Stimulated activated CD8-positive, alpha-beta memory T cell treated with anti-CD3 and anti-CD28 coated beads, Interleukin-4, amount 100 ng/mL, for 48 hours (primary cell): ENCODE measurements around the gene ACTG2.
"Not testable (repeated sequence)": the region's sequence is repeated elsewhere in the genome, so short reads cannot be mapped to it uniquely, and the experiment has no call there.

Experiments used
- DNase-seq: peaks from one replicate; pipeline ENCODE4 v3.0.0-alpha.2; 2020

Gene ACTG2

DNA sequence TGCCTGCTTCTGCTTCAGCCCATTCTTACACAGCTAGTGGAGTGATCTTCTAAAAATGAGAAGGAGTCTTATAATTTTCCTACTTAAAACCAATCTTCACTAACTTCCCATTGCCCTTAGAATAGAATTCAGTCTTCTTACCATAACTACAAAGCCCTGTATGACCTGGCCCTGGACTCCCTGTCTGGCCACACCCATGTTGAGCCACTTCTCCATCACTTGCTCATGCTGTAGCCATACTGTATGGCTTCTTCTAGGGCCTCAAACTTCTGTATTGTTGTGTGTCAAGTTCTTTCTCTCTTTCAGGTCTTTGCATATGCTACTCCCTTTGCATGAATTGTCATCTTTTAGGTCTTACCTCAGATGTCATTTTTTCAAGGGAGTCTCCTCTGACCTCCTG, 45.1 kb downstream of the ACTG2 start:
- no peak for DNase-seq

DNA sequence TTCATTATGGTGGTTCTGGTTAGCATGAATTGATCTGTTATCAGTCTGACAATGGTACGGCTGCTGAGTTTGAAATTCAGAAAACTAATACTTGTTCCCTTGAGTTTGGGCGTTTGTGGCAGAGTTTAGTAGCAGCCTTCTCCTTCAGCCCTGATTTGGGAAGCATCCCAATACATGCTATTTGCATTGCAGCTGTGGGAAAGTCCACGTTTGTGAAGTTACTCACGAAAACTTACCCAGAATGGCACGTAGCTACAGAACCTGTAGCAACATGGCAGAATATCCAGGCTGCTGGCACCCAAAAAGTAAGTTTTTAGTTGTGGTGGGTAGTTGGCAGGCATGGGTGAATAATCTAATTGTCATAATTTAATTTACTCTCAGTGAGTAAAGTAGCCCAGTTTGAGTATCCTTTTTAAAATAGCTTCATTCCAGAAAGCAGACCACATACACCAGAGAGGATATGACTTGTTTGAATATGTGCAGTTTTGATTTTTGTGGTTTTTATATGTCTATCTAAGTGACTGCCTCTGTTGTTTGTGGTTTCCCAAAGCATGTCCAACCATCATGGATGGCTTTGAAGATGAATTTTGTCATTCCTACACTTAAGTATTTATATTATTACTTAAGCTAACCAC, 46.0 kb downstream of the ACTG2 start:
- DNase-seq: no peak

DNA sequence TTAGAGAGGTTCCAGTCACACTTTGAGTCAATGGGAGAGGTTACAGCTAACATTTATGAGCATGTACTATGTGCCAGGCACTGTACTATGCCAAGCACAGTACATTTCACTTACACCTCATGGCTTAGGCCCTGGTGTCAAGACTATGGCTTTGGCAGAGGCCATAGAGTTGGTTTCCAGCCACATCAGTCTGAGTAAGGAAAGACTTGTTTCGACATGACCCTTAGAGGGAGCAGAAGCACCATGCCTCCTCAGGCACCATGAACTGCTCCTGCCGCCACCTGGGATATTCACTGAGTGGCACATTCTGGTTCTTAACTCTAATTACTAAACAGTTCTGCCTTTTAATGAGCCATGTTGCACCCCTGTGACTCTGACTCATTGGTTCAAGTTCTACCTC, 46.6 kb downstream of the ACTG2 start:
- peak; percentile 41 for DNase-seq

DNA sequence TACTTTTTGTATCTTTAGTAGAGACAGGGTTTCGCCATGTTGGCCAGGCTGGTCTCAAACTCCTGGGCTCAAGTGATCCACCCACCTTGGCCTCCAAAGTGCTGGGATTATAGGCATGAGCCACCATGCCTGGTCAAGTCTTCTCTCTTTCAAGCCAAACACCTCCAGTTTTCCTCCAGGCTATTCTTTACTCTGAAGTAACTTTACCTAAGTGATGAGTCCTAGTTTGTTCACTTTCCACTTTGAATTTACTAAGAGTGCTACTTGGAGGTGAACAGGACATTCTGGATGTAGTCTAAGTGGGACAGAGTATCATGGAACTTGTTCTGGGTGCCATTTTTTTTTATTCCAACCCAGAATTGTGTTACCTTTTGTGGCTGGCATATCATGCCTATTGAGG, 47.3 kb downstream of the ACTG2 start:
- DNase-seq: not testable (repeated sequence)

DNA sequence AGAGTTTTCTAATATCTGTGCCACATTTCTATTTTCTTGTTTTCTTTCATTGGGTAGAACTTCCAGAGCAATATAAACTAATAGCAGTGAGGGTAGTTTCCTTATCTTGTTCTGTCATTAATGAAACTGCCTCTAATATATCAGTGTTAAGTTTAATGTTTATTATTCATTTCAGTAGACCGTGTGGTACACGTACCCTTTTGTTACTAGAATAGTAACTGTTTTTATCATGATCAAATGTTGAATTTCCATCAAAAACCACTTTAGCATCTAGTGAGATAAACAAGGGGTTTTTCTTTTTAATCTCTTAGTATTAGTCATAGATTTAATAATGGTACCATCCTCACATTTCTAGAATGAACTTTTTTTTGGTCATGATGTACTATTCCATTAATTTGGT, 49.9 kb downstream of the ACTG2 start:
- no peak for DNase-seq

DNA sequence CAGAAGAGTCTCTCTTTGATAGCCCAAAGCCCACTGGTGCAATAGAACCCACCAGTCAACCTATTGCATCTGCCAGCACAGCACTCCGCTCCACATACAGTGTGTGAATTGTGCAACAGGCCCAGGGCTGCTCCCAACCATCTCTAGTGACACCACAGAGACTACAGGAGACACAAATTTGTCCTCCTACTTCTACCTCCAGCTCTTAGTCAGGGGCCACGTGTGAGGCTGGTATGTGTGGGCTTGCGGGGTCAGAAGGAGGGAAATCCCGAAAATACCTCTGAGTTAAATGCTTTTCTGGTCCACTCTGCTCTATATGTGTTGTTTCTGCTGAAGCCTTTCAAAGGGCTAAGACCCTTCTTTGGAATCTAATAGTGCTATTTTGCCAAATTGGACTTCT, 51.9 kb downstream of the ACTG2 start:
- DNase-seq: peak; percentile 63

DNA sequence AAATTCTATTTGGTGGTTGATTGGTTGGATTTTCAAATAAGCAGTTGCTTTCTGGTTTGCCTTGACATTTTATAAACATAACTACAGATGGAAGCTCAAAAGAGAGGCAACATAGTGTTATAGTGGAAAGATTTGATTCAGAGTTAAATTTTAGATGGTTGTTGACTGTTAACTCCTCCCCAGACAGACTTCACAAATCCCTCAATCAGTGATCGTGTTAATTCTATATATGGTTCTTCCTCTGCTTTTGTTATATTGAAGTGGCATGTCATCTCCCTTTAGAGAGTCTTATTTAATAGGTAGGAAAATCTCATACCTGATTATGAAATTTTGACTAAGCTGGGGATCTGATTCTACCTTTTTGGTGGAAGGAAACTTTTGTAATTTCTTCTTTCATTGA, 53.4 kb downstream of the ACTG2 start:
- DNase-seq: no peak

DNA sequence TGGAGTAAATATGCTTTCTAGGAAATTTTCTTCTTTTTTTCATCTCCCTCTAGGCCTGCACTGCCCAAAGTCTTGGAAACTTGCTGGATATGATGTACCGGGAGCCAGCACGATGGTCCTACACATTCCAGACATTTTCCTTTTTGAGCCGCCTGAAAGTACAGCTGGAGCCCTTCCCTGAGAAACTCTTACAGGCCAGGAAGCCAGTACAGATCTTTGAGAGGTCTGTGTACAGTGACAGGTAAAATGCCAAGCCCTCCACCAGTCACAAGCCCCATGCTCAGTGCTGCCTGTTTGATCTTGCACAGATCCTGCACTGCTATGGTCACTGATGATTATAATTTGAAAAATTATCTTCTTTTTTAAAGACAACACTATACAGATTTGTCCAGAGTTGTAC, 53.9 kb downstream of the ACTG2 start:
- DNase-seq: no peak

DNA sequence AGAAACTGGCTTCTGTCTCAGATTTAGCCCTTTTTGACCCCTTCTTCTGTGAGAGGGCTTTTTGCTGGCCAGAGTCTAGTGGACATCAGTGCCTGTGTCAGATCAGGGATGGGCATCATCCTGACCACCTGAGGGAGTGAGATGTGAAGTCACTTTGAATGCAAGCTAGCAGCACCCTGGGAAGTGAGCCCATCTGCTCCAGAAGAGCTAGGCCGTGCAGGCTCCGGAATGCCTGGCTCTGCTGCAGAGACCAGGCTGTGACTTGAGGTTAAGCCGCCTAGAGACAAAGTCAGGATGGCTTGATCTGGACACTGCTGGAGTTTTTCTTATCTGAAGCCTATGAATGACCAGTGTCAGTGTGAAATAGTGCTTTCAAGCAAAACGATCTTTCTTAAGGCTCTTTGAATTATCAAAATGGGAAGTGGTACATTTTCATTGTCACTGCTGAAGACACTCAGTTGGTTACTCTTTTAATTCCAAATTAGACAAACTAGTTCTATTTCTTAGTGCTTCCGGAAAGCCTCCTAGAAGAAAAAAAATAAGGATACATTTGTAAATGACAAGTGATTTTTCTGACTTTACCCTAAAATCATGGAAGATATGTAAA, 54.7 kb downstream of the ACTG2 start:
- no peak for DNase-seq

DNA sequence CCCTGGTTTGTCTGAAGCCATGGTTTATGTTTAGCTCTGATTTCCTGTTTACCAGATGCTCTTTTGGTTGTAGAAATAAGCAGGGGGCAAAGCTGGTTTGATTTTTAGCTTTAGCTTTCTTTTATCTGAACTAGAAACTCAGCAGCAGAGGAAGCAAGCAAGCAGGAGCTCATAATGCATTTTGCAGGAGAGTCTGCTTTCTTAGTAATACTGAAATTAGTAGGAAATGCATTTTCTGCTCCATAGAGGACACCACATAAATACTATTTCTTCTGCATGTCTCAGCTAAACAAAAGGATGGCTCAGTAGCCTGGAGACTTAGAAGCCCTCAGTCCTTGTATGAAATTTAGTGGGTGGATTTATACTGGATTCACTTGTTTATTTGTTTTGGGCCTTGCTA, 57.0 kb downstream of the ACTG2 start:
- no peak for DNase-seq

DNA sequence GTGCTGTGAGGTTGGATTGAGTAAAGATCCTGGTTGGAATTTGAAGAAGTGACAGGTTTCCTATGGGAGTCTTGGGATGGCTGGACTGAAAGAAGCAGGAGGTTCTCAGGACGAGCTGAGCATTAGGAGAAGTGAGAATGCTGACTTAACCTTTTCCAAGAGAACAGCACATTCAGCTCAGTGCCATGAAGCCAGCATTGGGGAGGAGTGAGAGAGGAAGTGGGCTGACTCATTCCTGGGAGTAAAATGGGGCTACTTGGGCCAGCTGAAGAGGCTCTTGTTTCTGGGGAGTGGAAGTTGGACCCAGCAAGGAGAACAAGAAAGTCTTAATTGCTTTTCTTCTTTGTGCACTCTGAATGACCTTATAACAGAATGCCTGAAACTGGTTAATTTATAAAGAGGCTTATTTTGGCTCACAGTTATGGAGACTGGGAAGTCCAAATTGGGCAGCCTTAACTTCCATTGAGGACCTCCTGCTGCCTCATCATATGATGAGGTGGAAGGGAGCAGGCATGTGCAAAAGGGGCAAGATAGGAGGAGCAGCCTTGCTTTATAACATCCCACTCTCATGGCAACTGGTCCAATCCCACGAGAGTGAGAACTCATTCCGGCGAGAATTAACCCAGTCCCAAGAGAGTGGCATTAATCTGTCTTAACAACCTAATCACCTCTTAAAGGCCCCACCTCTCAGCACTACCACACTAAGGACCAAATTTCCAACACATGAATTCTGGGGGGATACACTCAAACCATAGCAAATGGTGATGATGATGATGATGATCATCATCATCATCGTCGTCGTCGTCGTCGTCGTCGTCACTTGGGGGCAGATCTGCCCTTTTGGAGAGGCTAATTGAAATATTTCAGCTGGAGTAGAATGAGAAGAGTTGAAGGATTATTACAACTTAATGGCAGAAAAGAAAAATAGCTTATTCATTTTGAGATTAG, 60.0 kb downstream of the ACTG2 start:
- DNase-seq: no peak

DNA sequence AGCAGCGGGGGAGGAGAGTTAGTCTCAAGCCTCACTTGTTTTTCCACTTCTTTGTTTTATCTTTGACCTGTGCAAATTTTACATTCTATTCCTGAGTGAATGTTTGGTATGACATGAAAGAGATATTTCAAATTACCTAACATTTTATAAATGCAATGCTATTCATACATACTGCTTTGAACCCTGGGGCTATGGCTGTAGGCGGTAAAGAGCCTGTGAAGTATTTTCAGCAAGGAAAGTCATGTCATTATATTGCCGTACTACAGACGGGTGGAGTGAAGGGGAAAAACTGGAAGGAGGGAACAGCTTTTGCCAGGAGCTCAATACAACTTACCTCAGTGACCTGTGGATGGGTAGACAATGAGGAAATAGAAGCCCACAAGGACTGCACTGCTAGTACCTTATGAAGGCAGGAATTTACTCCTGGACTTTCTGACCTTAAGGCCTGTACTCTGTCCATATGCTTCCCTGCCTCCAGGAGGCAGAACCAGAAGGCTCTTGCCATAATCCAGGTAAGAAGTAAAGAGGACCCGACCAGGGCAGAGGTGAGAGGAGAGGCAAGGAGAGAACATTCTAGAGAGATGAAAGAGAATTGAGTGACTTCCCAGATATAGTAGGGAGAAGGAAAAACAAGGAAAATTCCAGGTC, 63.5 kb downstream of the ACTG2 start:
- DNase-seq: no peak

DNA sequence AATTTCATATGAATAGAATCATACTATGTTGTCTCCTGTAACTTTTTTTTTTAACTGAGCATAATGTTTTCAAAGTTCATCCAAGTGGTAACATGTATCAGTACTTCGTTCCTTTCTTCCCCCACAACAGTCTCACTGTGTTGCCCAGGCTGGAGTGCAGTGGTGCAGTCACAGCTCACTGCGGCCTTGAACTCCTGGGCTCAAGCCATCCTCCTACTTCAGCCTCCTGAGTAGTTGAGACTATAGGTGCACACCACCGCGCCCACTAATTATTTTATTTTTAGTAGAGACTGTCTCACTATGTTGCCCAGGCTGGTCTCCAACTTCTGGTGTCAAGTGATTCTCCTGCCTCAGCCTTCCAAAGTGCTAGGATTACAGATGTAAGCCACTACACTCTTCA, 68.5 kb downstream of the ACTG2 start:
- DNase-seq: no peak

DNA sequence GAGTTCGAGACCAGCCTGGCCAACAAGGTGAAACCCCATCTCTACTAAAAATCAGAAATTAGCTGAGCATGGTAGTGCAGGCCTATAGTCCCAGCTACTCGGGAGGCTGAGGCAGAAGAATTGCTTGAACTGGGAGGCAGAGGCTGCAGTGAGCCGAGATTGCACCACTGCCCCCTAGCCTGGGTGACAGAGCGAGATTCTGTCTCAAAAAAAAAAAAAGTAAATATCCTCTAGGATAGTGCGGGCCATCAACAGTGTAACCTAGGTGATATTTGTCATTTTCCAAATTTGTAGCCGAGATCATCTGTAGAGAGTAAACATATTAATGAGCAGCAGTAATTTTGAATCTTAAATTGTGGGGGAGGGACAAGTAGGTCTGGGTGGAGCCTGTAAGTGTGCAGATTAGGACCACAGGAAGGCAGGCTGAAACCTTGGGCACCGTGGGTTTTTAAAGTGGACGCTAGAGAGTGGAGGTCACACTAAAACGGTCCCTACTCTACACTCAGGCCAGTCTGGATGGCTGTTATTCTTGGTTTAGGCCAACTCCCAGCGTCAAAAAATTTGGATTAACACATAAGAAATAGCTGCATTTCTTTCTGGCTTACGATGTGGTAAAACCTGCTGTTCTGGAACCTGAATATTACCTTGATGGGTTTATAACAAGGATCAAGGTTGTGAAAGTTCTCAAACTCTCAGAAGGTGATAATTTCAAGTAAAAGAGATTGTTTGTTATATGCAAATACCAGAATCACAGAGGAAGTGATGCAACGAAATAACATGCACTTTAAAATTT, 69.2 kb downstream of the ACTG2 start:
- no peak for DNase-seq

DNA sequence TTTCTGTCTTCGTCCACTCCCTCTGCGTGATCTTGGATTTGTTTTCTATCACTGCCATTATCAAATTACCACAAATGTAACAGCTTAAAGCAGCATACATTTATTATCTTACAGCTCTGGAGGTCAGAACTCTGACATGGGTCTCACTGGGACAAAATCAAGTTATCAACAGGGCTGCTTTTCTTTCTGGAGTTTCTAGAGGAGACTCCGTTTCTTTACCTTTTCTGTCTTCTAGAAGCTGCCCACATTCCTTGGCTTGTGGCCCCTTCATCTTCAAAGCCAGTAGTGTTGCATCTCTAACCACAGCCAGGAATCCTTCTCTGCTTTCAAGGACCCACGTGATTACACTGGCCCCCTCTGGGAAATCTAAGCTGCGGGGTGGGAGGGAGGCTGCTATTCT, 70.0 kb downstream of the ACTG2 start:
- no peak for DNase-seq

DNA sequence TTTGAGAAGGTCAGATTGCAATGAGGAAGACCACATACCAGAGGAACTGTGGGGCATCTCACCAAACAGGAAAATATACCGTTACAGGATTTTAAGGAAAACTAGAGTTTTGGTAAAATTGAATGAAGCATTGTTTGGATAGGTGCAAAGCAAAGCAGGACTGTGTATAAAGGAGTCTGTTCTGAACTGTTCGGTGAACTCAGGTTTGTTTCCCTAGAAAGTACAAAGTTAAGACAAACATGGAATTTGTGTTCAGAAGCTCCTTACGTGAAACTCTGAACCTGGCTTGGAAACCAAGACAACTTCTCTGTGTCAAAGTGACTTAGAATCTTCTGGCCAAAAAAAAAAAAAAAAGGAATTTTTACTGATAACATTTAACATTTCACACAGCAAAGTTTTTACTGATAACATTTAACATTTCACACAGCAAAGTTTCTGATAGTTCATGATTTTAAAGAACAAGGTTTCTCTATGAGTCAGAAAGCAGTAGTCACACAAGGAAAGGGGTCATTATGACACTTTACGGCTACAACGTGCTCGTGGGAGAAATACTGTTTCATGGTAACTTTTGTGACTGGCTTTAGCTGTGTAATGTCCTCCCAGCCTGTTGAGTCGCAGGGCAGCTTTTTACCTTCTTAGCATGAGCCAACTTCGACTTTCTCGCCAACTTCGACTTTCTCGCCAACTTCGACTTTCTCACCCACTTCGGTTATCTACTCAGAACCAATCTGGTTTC, 70.7 kb downstream of the ACTG2 start:
- DNase-seq: peak; percentile 67

DNA sequence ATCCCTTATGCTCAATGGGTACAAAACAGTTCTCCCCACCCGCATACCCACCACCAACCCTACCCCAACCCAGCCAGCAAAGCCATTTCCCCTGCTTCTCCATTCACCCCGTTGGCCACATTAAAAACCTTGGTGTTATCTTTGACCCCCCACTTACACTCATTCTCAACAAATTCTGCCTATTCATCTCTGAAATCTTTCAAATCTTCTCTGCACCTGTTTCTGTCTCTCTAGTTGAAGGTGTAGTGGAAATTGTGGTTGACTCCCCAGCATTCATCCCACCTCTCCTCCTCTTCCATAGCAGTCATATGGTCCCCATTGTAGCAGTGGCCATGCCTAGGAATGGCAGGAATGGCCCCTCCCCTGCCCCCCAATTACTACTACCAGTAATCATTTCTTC, 71.4 kb downstream of the ACTG2 start:
- DNase-seq: no peak

DNA sequence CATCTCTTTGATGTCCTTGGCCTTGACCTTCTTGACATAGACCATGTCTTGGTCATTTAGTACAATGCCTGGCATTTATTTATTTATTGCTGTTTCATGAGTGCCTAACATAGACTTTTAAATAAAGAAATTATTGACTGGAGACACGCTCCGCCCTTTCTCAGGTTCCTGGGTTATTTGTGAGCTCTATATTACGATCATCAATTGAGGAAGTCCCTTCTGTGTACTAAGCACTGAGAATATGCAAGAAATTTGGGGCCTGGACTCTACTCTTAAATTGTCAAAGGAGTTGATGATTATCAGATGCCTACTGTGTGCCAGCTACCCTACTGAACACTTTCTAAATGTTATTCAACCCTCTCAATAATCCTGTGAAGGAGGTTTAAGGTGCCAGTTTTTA, 72.2 kb downstream of the ACTG2 start:
- DNase-seq: no peak

DNA sequence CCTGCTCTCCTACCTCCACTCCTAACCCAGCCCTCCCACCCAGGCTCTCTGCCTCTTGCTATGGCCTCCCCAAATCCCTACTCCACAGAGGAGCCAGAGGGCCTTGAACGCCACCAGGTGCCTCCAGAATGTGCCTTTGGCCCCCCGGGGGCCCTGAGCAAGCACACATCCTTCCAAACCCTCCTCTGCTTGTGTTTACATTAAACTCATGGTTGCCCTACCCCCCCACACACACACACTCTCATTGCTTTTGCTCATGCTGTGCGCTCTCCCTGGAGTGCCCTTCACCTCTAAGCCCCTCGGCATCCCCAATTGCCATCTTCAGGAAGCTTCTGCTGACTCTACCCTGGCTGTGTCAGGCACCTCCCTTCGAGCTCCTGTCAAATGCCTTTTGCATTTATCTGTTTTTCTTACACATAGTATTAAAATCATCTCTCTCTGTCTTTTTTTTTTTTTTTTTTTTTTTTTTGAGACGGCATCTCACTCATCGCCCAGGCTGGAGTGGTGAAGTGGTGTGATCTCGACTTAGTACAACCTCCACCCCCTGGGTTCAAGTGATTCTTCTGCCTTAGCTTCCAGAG, 75.6 kb downstream of the ACTG2 start:
- no peak for DNase-seq

DNA sequence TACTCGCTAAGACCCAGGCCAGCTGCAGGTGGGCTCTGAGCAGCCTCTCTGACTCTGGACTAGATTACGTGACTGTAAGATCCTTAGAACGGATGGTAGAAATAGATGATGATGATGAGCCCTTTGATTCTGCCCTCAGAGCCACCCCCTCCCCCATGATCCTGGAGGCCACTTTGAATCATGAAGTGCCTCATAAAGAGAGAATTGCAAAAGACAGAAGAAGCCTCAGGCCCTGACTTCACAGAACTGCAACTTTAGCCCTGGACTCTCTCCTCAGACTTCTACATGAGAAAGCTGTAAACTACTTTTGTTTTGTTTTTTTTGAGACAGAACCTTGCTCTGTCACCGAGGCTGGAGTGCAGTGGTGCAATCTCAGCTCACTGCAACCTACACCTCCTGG, 76.5 kb downstream of the ACTG2 start:
- no peak for DNase-seq
